HCT116 (cell line): Measurements from ENCODE around the gene ASAP3. TPM values are rescaled to one million over a fixed set of nuclear protein-coding genes. Genes with fewer than 3 reads are reported as not detected.

Source experiments
- ATAC-seq: fragments of 200-7000 bp; cut with Tn5 transposase; 2 replicates; pipeline ENCODE4 v1.9.1; 2020; ENCODE audit warnings: mild to moderate bottlenecking, moderate library complexity
- BruUV-seq: library from RNA; stranded (reverse); fragments of 400-500 nt; replicated peaks from 2 replicates; lab custom pipeline; 2021; lab: Mats Ljungman, UMichigan
- CTCF ChIA-PET: fragments of 300-600 bp; sonication (Branson Sonifier 250); formaldehyde crosslinking; loops from one replicate; lab custom pipeline; 2021; ENCODE audit warnings: antibody characterized with exemption; lab: Charles Lee
- POLR2A ChIA-PET: fragments of 300-600, 350-600 bp; sonication (Branson Sonifier 250); formaldehyde crosslinking; loops from one replicate; lab custom pipeline; 2021; ENCODE audit warnings: antibody characterized with exemption; lab: Charles Lee
- RAD21 ChIA-PET, 2 experiments: fragments of 300-600 bp; sonication (Branson Sonifier 250); formaldehyde crosslinking; loops; one replicate each; lab custom pipeline; 2023; ENCODE audit warnings: low total read pairs in 2 of 2; ENCODE audit not compliant: uncharacterized antibody in 2 of 2, unreplicated experiment in 2 of 2, low non-redundant PET in 1 of 2; lab: Charles Lee
- DNase-seq: peaks from one replicate; pipeline ENCODE4 v3.0.0-alpha.2; 2010; ENCODE audit warnings: low read depth, low spot score
- H2AFZ ChIP-seq: fragments of 200-600 bp; shearing (Covaris generic), sonication (generic); 2 replicates; pipeline ENCODE4 v1.6.1; 2017; ENCODE audit warnings: low read depth, mixed run types, mixed read lengths, antibody characterized with exemption, low read length; ENCODE audit not compliant: poor library complexity, severe bottlenecking
- H3K27ac ChIP-seq: 2 replicates; pipeline ENCODE4 v1.5.1; 2012; ENCODE audit warnings: low read depth, low read length
- H3K27me3 ChIP-seq: fragments of 200-600 bp; sonication (generic); 2 replicates; pipeline ENCODE4 v1.6.1; 2016; ENCODE audit warnings: mixed run types, low read length, mixed read lengths; ENCODE audit not compliant: insufficient read depth
- H3K36me3 ChIP-seq, 2 experiments: fragments of 200-500 bp in 1 of 2; fragments of 200-600 bp in 1 of 2; sonication (Bioruptor generic) in 1 of 2; sonication (generic) in 1 of 2; 2 replicates each; pipeline versions ENCODE4 v1.5.1 to v1.6.1; 2014 to 2016; ENCODE audit warnings: low read length in 2 of 2, inconsistent platforms in 1 of 2, mixed read lengths in 1 of 2, mixed run types in 1 of 2; ENCODE audit not compliant: insufficient read depth in 2 of 2, control insufficient read depth in 1 of 2
- H3K4me1 ChIP-seq, 2 experiments: fragments of 200-600 bp in 1 of 2; sonication (generic) in 1 of 2; 2 replicates each; pipeline versions ENCODE4 v1.5.1 to v1.6.1; 2012 to 2017; ENCODE audit warnings: low read length in 2 of 2, inconsistent platforms in 1 of 2, mild to moderate bottlenecking in 1 of 2, mixed read lengths in 1 of 2, mixed run types in 1 of 2, moderate library complexity in 1 of 2; ENCODE audit not compliant: insufficient read depth in 2 of 2, control insufficient read depth in 1 of 2
- H3K4me2 ChIP-seq: fragments of 200-600 bp; sonication (generic); 2 replicates; pipeline ENCODE4 v1.6.1; 2017; ENCODE audit warnings: mixed run types, low read length, mixed read lengths
- H3K4me3 ChIP-seq, 2 experiments: fragments of 200-600 bp in 1 of 2; sonication (generic) in 1 of 2; replicated peaks in 1 of 2; 2 replicates each; pipeline ENCODE4 v1.5.1; 2011 to 2016; ENCODE audit warnings: low read length in 2 of 2, control low read depth in 1 of 2, low read depth in 1 of 2, mild to moderate bottlenecking in 1 of 2, mixed read lengths in 1 of 2, mixed run types in 1 of 2
- H3K79me2 ChIP-seq: fragments of 200-600 bp; sonication (generic); 2 replicates; pipeline ENCODE4 v1.6.1; 2017; ENCODE audit warnings: mild to moderate bottlenecking, mixed run types, low read length, moderate library complexity, mixed read lengths; ENCODE audit not compliant: insufficient read depth
- H3K9ac ChIP-seq: fragments of 200-600 bp; sonication (generic); 2 replicates; pipeline ENCODE4 v1.6.1; 2016; ENCODE audit warnings: low read length, mixed read lengths
- H3K9me2 ChIP-seq: fragments of 200-600 bp; sonication (generic), shearing (Covaris generic); 2 replicates; pipeline ENCODE4 v1.6.1; 2017; ENCODE audit warnings: mixed run types, mild to moderate bottlenecking, moderate library complexity; ENCODE audit not compliant: insufficient read depth
- H3K9me3 ChIP-seq, 2 experiments: fragments of 200-500 bp in 1 of 2; fragments of 200-600 bp in 1 of 2; sonication (Bioruptor generic) in 1 of 2; sonication (generic) in 1 of 2; 2 replicates each; pipeline ENCODE4 v1.6.1; 2014 to 2017; ENCODE audit warnings: low read length in 2 of 2, mixed read lengths in 2 of 2, inconsistent platforms in 1 of 2, low read depth in 1 of 2, mild to moderate bottlenecking in 1 of 2, mixed run types in 1 of 2, moderate library complexity in 1 of 2; ENCODE audit not compliant: control insufficient read depth in 1 of 2, insufficient read depth in 1 of 2
- H4K20me1 ChIP-seq: fragments of 200-600 bp; sonication (generic), shearing (Covaris generic); 2 replicates; pipeline ENCODE4 v1.6.1; 2017; ENCODE audit warnings: mixed run types, mild to moderate bottlenecking, moderate library complexity; ENCODE audit not compliant: insufficient read depth
- EZH2phosphoT487 ChIP-seq: fragments of 200-600 bp; IDR thresholded peaks from 2 replicates; pipeline ENCODE4 v1.6.1; 2018; ENCODE audit warnings: antibody characterized with exemption, borderline replicate concordance
- JUND ChIP-seq: IDR thresholded peaks from 2 replicates; pipeline ENCODE4 v1.6.1; 2012
- intact Hi-C: fragments of 100-400 bp; cut with micrococcal nuclease; formaldehyde crosslinking; loops from 2 replicates; pipeline ENCODE4 v1.10.0; 2022
- total RNA-seq: library from RNA; stranded (reverse); gene quantifications from one replicate; pipeline ENCODE4 v1.2.1, GENCODE V29; 2021; ENCODE audit not compliant: unreplicated experiment
- TF ChIP-seq, protein P1 (sequence below): IDR thresholded peaks from 2 replicates; pipeline ENCODE4 v1.6.1; 2012; ENCODE audit warnings: low read depth

The ASAP3 gene
- total RNA-seq, 1 experiment from 2014 or later, result 19.7 TPM

DNA sequence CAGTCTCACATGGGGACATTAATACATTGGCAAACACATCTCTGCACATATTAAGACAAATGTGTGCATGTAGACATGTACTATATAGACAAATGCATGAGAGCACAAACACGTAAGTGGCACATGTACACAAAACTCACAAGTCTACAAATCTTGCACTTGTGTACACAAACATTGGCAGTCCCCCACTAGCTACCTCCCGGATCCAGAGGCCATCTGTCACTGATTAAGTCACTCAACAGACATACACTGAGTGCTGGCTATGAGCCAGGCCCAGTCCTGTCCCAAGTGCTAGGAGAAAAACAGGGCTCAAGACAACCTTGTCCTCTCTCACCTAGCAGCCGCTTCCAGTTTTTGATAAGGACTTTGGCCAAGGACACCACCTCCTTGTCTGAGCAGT, 66.4 kb downstream of the ASAP3 start (continued):
- TF ChIP-seq, protein P1, sequence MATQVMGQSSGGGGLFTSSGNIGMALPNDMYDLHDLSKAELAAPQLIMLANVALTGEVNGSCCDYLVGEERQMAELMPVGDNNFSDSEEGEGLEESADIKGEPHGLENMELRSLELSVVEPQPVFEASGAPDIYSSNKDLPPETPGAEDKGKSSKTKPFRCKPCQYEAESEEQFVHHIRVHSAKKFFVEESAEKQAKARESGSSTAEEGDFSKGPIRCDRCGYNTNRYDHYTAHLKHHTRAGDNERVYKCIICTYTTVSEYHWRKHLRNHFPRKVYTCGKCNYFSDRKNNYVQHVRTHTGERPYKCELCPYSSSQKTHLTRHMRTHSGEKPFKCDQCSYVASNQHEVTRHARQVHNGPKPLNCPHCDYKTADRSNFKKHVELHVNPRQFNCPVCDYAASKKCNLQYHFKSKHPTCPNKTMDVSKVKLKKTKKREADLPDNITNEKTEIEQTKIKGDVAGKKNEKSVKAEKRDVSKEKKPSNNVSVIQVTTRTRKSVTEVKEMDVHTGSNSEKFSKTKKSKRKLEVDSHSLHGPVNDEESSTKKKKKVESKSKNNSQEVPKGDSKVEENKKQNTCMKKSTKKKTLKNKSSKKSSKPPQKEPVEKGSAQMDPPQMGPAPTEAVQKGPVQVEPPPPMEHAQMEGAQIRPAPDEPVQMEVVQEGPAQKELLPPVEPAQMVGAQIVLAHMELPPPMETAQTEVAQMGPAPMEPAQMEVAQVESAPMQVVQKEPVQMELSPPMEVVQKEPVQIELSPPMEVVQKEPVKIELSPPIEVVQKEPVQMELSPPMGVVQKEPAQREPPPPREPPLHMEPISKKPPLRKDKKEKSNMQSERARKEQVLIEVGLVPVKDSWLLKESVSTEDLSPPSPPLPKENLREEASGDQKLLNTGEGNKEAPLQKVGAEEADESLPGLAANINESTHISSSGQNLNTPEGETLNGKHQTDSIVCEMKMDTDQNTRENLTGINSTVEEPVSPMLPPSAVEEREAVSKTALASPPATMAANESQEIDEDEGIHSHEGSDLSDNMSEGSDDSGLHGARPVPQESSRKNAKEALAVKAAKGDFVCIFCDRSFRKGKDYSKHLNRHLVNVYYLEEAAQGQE, result no peak
- TF ChIP-seq EZH2phosphoT487, result no peak
- TF ChIP-seq, all 23 proteins: peak for 0

GRCh38 chr1:23416964-23417363, 67.0 kb downstream of the ASAP3 start:
- H3K27ac ChIP-seq, result no peak overlapping the region
- no peak for TF ChIP-seq JUND
- ChIA-PET POLR2A (interaction anchor here (0.7 kb wide), 1 partner anchor 13 kb away, joined by 3 read pairs; no protein-coding TSS in a partner anchor), RAD21 (no interaction called here), CTCF (interaction anchor here (0.9 kb wide), 1 partner anchor 14 kb away, joined by 4 read pairs; no protein-coding TSS in a partner anchor)
- no peaks in the 10 kb centered on the region for H3K9me2 ChIP-seq
- H3K4me1 ChIP-seq, result no peaks in the 10 kb centered on the region
- no peaks in the 10 kb centered on the region for H3K27me3 ChIP-seq
- H3K4me3 ChIP-seq, result no peak overlapping the region
- no peak overlapping the region for H3K4me2 ChIP-seq
- no peak for DNase-seq
- no peak for ATAC-seq
- no peak overlapping the region for H3K9ac ChIP-seq
- no peak overlapping the region for H2AFZ ChIP-seq
- intact Hi-C loops, result no loop called here
- H3K79me2 ChIP-seq, result no peaks in the 10 kb centered on the region
- no TSS peak for BruUV-seq
- no peaks in the 10 kb centered on the region for H3K36me3 ChIP-seq
- H3K9me3 ChIP-seq, result no peaks in the 10 kb centered on the region
- H4K20me1 ChIP-seq, result no peaks in the 10 kb centered on the region
